ENCODE data around the gene PTPRD. TPM values are rescaled to one million over a fixed set of nuclear protein-coding genes. Genes with fewer than 3 reads are reported as not detected.

PTPRD gene
- total and polyA plus RNA-seq, 2 donors (not counting 1 experiment from before 2014, with no cell fraction given) = not detected

- CTCF ChIA-PET = no interaction called here
- WGBS (ENCODE audit: insufficient coverage) = 88% methylated on average over 2 of the region's 3 CpGs
- no peak for DNase-seq
- no peaks in the 10 kb centered on the region for H3K9me3 Mint-ChIP-seq (ENCODE audit: insufficient read depth)
- POLR2A ChIA-PET = no interaction called here
- ATAC-seq (ENCODE audit: low read depth) = no peak
- no peaks in the 10 kb centered on the region for H3K4me1 ChIP-seq (ENCODE audit: control insufficient read depth in 2 of 2, insufficient read depth in 2 of 2, low read length in 2 of 2)
- no peak overlapping the region for H2AFZ ChIP-seq (ENCODE audit: insufficient read depth, low read depth, low read length, poor library complexity, severe bottlenecking)
- no peak for TF ChIP-seq EZH2 (IDR thresholded peaks at IDR 0.05; ENCODE audit: borderline replicate concordance, insufficient read depth, low read depth, low read length, poor library complexity, severe bottlenecking)
- TF ChIP-seq CTCF (IDR thresholded peaks at IDR 0.05) = no peak
- no peaks in the 10 kb centered on the region for H3K36me3 ChIP-seq (replicated peaks in 1 of 2; ENCODE audit: control extremely low read depth in 1 of 2, control insufficient read depth in 1 of 2, extremely low read depth in 1 of 2, insufficient read depth in 2 of 2, low read length in 1 of 2)
- no peak overlapping the region for H3K9ac ChIP-seq (ENCODE audit: low read length)
- H4K20me1 ChIP-seq (ENCODE audit: control insufficient read depth, insufficient read depth, low read length, poor library complexity, severe bottlenecking) = no peaks in the 10 kb centered on the region
- no peaks in the 10 kb centered on the region for H3K79me2 ChIP-seq (ENCODE audit: control insufficient read depth, insufficient read depth, low read length)
- H3K27ac ChIP-seq (ENCODE audit: low read length in 2 of 2) = no peak overlapping the region
- H3K27me3 Mint-ChIP-seq = no peaks in the 10 kb centered on the region
- no peak overlapping the region for H3K4me2 ChIP-seq (replicated peaks; ENCODE audit: low read depth, low read length, poor library complexity, severe bottlenecking)
- intact Hi-C loops (cut with micrococcal nuclease) = no loop called here
- H3K4me3 ChIP-seq (ENCODE audit: control extremely low read depth in 1 of 5, extremely low read depth in 1 of 5, insufficient read depth in 1 of 5, low read depth in 2 of 5, low read length in 4 of 5) = no peak overlapping the region
- H3K27me3 ChIP-seq (replicated peaks in 1 of 4; ENCODE audit: control extremely low read depth in 1 of 4, control insufficient read depth in 3 of 4, insufficient read depth in 4 of 4, low read length in 3 of 4) = no peaks in the 10 kb centered on the region
- H3K9me3 ChIP-seq (ENCODE audit: control extremely low read depth in 1 of 3, control insufficient read depth in 2 of 3, insufficient read depth in 1 of 3, low read length in 2 of 3) = peaks cover 0 to 8% (median 0%) of the 10 kb centered on the region in 3 donors
- no peaks in the 10 kb centered on the region for H3K4me1 Mint-ChIP-seq
- H3K4me3 Mint-ChIP-seq = no peak overlapping the region
- H3K27ac Mint-ChIP-seq = no peak overlapping the region
These were observed 1895.7 kb downstream of the PTPRD start for GRCh38 chr9:8717146-8717545.

GRCh38 chr9:8715788-8716187 is 1897.0 kb downstream of the PTPRD start:
- no CpG with 5 or more reads among the region's 2 CpGs for WGBS (ENCODE audit: insufficient coverage)
- intact Hi-C loops (cut with micrococcal nuclease) = no loop called here

More at GRCh38 chr9:8715788-8716187, 1897.0 kb downstream of the PTPRD start:
- TF ChIP-seq EZH2 (IDR thresholded peaks at IDR 0.05; ENCODE audit: borderline replicate concordance, insufficient read depth, low read depth, low read length, poor library complexity, severe bottlenecking) (no peak), CTCF (IDR thresholded peaks at IDR 0.05) (no peak)
- Histone ChIP-seq H3K27me3 (replicated peaks in 1 of 4; ENCODE audit: control extremely low read depth in 1 of 4, control insufficient read depth in 3 of 4, insufficient read depth in 4 of 4, low read length in 3 of 4) (no peaks in the 10 kb centered on the region), H3K27ac (ENCODE audit: low read length in 2 of 2) (no peak overlapping the region), H3K4me3 (ENCODE audit: control extremely low read depth in 1 of 5, extremely low read depth in 1 of 5, insufficient read depth in 1 of 5, low read depth in 2 of 5, low read length in 4 of 5) (no peak overlapping the region), H3K4me1 (ENCODE audit: control insufficient read depth in 2 of 2, insufficient read depth in 2 of 2, low read length in 2 of 2) (no peaks in the 10 kb centered on the region), H4K20me1 (ENCODE audit: control insufficient read depth, insufficient read depth, low read length, poor library complexity, severe bottlenecking) (no peaks in the 10 kb centered on the region), H2AFZ (ENCODE audit: insufficient read depth, low read depth, low read length, poor library complexity, severe bottlenecking) (no peak overlapping the region), H3K36me3 (replicated peaks in 1 of 2; ENCODE audit: control extremely low read depth in 1 of 2, control insufficient read depth in 1 of 2, extremely low read depth in 1 of 2, insufficient read depth in 2 of 2, low read length in 1 of 2) (no peaks in the 10 kb centered on the region), H3K79me2 (ENCODE audit: control insufficient read depth, insufficient read depth, low read length) (no peaks in the 10 kb centered on the region), H3K9ac (ENCODE audit: low read length) (no peak overlapping the region), H3K4me2 (replicated peaks; ENCODE audit: low read depth, low read length, poor library complexity, severe bottlenecking) (no peak overlapping the region), H3K9me3 (ENCODE audit: control extremely low read depth in 1 of 3, control insufficient read depth in 2 of 3, insufficient read depth in 1 of 3, low read length in 2 of 3) (peaks cover 0 to 8% (median 0%) of the 10 kb centered on the region in 3 donors)
- ChIA-PET POLR2A (no interaction called here), CTCF (no interaction called here)
- Mint-ChIP-seq H3K27me3 (no peaks in the 10 kb centered on the region), H3K4me1 (no peaks in the 10 kb centered on the region), H3K4me3 (no peak overlapping the region), H3K9me3 (ENCODE audit: insufficient read depth) (no peaks in the 10 kb centered on the region), H3K27ac (no peak overlapping the region)
- no peak for ATAC-seq (ENCODE audit: low read depth)
- DNase-seq = no peak

Measured in B cell (primary cell).